HEK293 (cell line): ENCODE measurements around the gene RORC.

Experiments
- CTCF ChIA-PET: fragments of 350-600 bp; formaldehyde crosslinking; extraction: SDS; loops from one replicate; lab custom pipeline; 2021; ENCODE audit warnings: antibody characterized with exemption; lab: Yijun Ruan, JAX
- POLR2A ChIA-PET: fragments of 300-600 bp; formaldehyde crosslinking; extraction: SDS; loops from one replicate; lab custom pipeline; 2020; ENCODE audit warnings: antibody characterized with exemption, inconsistent platforms; lab: Yijun Ruan, JAX
- H3K27ac ChIP-seq: fragments of 200-500 bp; sonication (Bioruptor generic); 2 replicates; pipeline ENCODE4 v1.5.1; 2014; ENCODE audit warnings: low read depth, low read length, control low read depth, inconsistent platforms; ENCODE audit errors: extremely low read depth
- H3K36me3 ChIP-seq, 2 experiments: fragments of 200-500 bp in 1 of 2; sonication (Bioruptor generic) in 1 of 2; 1 replicate in 1 of 2; 2 replicates in 1 of 2; pipeline ENCODE4 v1.5.1; 2014 to 2017; ENCODE audit warnings: inconsistent platforms in 2 of 2, low read length in 2 of 2; ENCODE audit not compliant: control insufficient read depth in 2 of 2, insufficient read depth in 1 of 2
- H3K4me1 ChIP-seq: fragments of 200-500 bp; sonication (Bioruptor generic); 2 replicates; pipeline ENCODE4 v1.5.1; 2014; ENCODE audit warnings: mild to moderate bottlenecking, low read length, inconsistent platforms; ENCODE audit not compliant: control insufficient read depth, insufficient read depth
- H3K4me3 ChIP-seq: 2 replicates; pipeline ENCODE4 v1.5.1; 2011; ENCODE audit warnings: low read depth, mild to moderate bottlenecking, control low read depth, low read length, moderate library complexity
- H3K9me3 ChIP-seq: fragments of 200-500 bp; sonication (Bioruptor generic); 2 replicates; pipeline ENCODE4 v1.5.1; 2014; ENCODE audit warnings: low read depth, low read length, inconsistent platforms; ENCODE audit not compliant: control insufficient read depth, insufficient read depth
- BCL11A ChIP-seq: fragments of 450-650 bp; formaldehyde crosslinking; IDR thresholded peaks from 2 replicates; pipeline ENCODE4 v1.5.1; 2016; ENCODE audit warnings: low read depth, missing biosample characterization, missing genetic modification characterization
- HOXD13 ChIP-seq: sonication (generic); formaldehyde crosslinking; IDR thresholded peaks from 2 replicates; pipeline ENCODE4 v1.8.0; 2022; ENCODE audit warnings: missing genetic modification reagents, borderline replicate concordance
- SCRT1 ChIP-seq: fragments of 450-650 bp; formaldehyde crosslinking; IDR thresholded peaks from 2 replicates; pipeline ENCODE4 v1.5.1; 2016; ENCODE audit warnings: missing biosample characterization, missing genetic modification characterization, borderline replicate concordance
- SCRT2 ChIP-seq: fragments of 450-650 bp; formaldehyde crosslinking; IDR thresholded peaks from 2 replicates; pipeline ENCODE4 v1.5.1; 2016; ENCODE audit warnings: missing biosample characterization, missing genetic modification characterization
- SETDB1 ChIP-seq: IDR thresholded peaks from one replicate; pipeline ENCODE4 v1.6.1; 2017; ENCODE audit warnings: mild to moderate bottlenecking, low read length, moderate library complexity, mixed read lengths; ENCODE audit not compliant: insufficient read length
- YY2 ChIP-seq: fragments of 450-650 bp; formaldehyde crosslinking; IDR thresholded peaks from 2 replicates; pipeline ENCODE4 v1.5.1; 2016; ENCODE audit warnings: missing biosample characterization, missing genetic modification characterization
- ZIC2 ChIP-seq: fragments of 450-650 bp; formaldehyde crosslinking; IDR thresholded peaks from 2 replicates; pipeline ENCODE4 v1.5.1; 2016; ENCODE audit warnings: missing biosample characterization, missing genetic modification characterization
- ZNF202 ChIP-seq: fragments of 450-650 bp; formaldehyde crosslinking; IDR thresholded peaks from 2 replicates; pipeline ENCODE4 v1.5.1; 2016; ENCODE audit warnings: missing biosample characterization, missing genetic modification characterization, borderline replicate concordance
- ZNF239 ChIP-seq: fragments of 450-650 bp; formaldehyde crosslinking; IDR thresholded peaks from 2 replicates; pipeline ENCODE4 v1.5.1; 2016; ENCODE audit warnings: missing biosample characterization, missing genetic modification characterization
- ZNF341 ChIP-seq: fragments of 450-650 bp; formaldehyde crosslinking; IDR thresholded peaks from 2 replicates; pipeline ENCODE4; 2016; ENCODE audit warnings: low read depth, missing biosample characterization, missing genetic modification characterization
- ZNF391 ChIP-seq: fragments of 450-650 bp; formaldehyde crosslinking; IDR thresholded peaks from 2 replicates; pipeline ENCODE4 v1.5.1; 2016; ENCODE audit warnings: low read depth, missing biosample characterization, missing genetic modification characterization, borderline replicate concordance
- ZNF585B ChIP-seq: fragments of 450-650 bp; formaldehyde crosslinking; IDR thresholded peaks from 2 replicates; pipeline ENCODE4 v1.5.1; 2016; ENCODE audit warnings: missing biosample characterization, missing genetic modification characterization
- ZNF610 ChIP-seq: fragments of 450-650 bp; formaldehyde crosslinking; IDR thresholded peaks from 2 replicates; pipeline ENCODE4 v1.5.1; 2016; ENCODE audit warnings: missing biosample characterization, missing genetic modification characterization, borderline replicate concordance
- ZNF624 ChIP-seq: fragments of 450-650 bp; formaldehyde crosslinking; IDR thresholded peaks from 2 replicates; pipeline ENCODE4 v1.5.1; 2017; ENCODE audit warnings: missing biosample characterization, missing genetic modification characterization
- ZNF660 ChIP-seq: fragments of 450-650 bp; IDR thresholded peaks from 2 replicates; pipeline ENCODE4 v1.5.1; 2018; ENCODE audit warnings: missing biosample characterization, mild to moderate bottlenecking, missing genetic modification characterization
- TF ChIP-seq, protein P1 (sequence below): fragments of 450-650 bp; formaldehyde crosslinking; IDR thresholded peaks from 2 replicates; pipeline ENCODE4 v1.5.1; 2016; ENCODE audit warnings: missing biosample characterization, missing genetic modification characterization
- TF ChIP-seq, protein P2 (sequence below): fragments of 450-650 bp; IDR thresholded peaks from 2 replicates; pipeline ENCODE4 v1.5.1; 2018; ENCODE audit warnings: missing biosample characterization, mild to moderate bottlenecking, missing genetic modification characterization
- TF ChIP-seq, protein P3 (sequence below): fragments of 450-650 bp; formaldehyde crosslinking; IDR thresholded peaks from 2 replicates; pipeline ENCODE4 v1.5.1; 2016; ENCODE audit warnings: missing biosample characterization, missing genetic modification characterization

The RORC gene

DNA sequence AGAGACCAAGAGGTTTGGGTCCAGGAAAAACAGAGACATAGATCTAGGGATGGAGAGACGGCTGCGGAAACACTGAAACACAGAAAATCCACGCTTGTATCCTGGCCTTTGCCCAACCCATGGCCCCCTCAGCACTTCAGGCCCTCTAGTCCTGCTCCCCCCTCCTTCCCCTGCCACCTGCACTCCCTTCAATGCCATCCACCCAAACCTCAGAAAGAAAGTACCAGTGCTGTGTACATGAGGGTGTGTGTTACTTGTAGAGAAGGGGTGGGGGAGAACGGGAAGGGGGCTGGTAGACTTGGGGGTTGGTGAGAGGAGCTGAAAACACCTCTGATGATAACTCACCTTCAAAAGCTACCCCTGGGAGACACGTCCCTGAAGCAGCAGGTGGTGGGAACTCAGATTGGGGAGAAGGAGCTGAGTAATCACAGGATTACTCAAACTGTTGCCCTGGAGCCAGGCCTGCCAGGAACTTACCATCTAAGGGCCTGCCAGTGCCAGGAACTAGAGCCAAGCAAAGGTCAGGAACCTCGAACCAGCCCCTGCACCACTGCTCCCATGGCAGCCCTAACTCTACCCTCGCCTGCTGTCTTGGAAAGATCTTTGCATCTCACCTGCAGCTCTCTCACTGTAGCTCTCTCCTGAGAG, 11.5 kb downstream of the RORC start:
- Histone ChIP-seq H3K36me3 (no peaks in the 10 kb centered on the region), H3K27ac (no peak overlapping the region), H3K4me3 (no peak overlapping the region), H3K4me1 (no peaks in the 10 kb centered on the region), H3K9me3 (no peaks in the 10 kb centered on the region)
- no peak for TF ChIP-seq HOXD13 (CRISPR knock-in tag)
- peak; percentile 62 for TF ChIP-seq SCRT2 (tag by site-specific recombination)
- POLR2A ChIA-PET, result no interaction called here
- CTCF ChIA-PET, result interaction anchor here (0.6 to 2.0 kb wide), 4 partner anchors 16 to 190 kb away, joined by 4 to 10 read pairs (median 5); no protein-coding TSS in a partner anchor

DNA sequence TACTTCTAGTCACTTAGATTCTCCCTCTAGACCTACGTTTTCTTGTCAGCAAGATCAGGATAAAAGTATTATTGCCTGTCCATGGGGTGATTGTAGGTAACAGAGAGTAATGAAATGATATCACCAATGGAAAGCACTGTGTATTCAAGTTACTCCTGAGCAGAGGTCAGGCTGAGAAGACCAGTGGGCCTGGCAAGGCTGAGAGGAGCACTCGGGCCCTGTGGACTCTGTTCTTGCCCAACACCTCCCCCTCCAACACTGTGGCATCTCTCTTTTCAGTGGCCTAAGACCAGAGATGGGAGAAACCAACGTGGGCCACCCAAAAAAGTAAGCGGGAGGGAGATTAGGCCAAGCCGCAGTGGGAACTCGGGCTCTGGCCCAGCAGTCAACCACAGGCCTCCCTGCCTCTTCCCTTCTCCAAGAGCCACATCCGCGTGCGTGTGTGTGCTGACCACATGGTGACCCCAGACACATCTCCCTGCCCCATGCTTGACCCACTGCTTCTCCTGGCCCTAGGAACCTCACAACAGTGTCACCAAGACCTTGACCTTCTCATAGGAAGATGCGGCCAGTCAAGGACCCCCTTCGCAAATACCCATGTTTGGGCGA, 12.3 kb downstream of the RORC start:
- POLR2A ChIA-PET, result no interaction called here
- Histone ChIP-seq H3K36me3 (no peaks in the 10 kb centered on the region), H3K4me3 (no peak overlapping the region), H3K9me3 (no peaks in the 10 kb centered on the region), H3K27ac (no peak overlapping the region), H3K4me1 (no peaks in the 10 kb centered on the region)
- CTCF ChIA-PET, result interaction anchor here (0.6 to 0.7 kb wide), 2 partner anchors 40 to 170 kb away, joined by 4 read pairs; no protein-coding TSS in a partner anchor
- TF ChIP-seq ZNF610 (tag by site-specific recombination), result no peak
- no peak for TF ChIP-seq SETDB1
- TF ChIP-seq ZNF341, result no peak
- TF ChIP-seq, protein P1, sequence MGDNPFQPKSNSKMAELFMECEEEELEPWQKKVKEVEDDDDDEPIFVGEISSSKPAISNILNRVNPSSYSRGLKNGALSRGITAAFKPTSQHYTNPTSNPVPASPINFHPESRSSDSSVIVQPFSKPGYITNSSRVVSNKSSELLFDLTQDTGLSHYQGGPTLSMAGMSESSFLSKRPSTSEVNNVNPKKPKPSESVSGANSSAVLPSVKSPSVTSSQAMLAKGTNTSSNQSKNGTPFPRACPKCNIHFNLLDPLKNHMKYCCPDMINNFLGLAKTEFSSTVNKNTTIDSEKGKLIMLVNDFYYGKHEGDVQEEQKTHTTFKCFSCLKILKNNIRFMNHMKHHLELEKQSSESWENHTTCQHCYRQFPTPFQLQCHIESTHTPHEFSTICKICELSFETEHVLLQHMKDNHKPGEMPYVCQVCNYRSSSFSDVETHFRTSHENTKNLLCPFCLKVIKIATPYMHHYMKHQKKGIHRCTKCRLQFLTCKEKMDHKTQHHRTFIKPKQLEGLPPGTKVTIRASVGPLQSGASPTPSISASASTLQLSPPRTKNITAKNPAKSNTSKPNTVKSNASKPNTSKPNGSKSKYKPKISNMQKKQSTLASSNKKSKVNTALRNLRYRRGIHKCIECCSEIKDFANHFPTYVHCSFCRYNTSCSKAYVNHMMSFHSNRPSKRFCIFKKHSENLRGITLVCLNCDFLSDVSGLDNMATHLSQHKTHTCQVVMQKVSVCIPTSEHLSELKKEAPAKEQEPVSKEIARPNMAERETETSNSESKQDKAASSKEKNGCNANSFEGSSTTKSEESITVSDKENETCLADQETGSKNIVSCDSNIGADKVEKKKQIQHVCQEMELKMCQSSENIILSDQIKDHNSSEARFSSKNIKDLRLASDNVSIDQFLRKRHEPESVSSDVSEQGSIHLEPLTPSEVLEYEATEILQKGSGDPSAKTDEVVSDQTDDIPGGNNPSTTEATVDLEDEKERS (tag by site-specific recombination), result no peak
- TF ChIP-seq YY2 (tag by site-specific recombination), result no peak
- TF ChIP-seq ZNF660, result no peak
- TF ChIP-seq ZNF239 (tag by site-specific recombination), result no peak
- TF ChIP-seq ZIC2, result no peak
- no peak for TF ChIP-seq ZNF585B
- TF ChIP-seq ZNF391 (tag by site-specific recombination), result no peak
- TF ChIP-seq, protein P2, sequence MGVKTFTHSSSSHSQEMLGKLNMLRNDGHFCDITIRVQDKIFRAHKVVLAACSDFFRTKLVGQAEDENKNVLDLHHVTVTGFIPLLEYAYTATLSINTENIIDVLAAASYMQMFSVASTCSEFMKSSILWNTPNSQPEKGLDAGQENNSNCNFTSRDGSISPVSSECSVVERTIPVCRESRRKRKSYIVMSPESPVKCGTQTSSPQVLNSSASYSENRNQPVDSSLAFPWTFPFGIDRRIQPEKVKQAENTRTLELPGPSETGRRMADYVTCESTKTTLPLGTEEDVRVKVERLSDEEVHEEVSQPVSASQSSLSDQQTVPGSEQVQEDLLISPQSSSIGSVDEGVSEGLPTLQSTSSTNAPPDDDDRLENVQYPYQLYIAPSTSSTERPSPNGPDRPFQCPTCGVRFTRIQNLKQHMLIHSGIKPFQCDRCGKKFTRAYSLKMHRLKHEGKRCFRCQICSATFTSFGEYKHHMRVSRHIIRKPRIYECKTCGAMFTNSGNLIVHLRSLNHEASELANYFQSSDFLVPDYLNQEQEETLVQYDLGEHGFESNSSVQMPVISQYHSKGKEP (tag by site-specific recombination), result no peak
- TF ChIP-seq ZNF624, result no peak
- no peak for TF ChIP-seq BCL11A (tag by site-specific recombination)
- no peak for TF ChIP-seq ZNF202 (tag by site-specific recombination)
- TF ChIP-seq SCRT1 (tag by site-specific recombination), result no peak
- TF ChIP-seq, protein P3, sequence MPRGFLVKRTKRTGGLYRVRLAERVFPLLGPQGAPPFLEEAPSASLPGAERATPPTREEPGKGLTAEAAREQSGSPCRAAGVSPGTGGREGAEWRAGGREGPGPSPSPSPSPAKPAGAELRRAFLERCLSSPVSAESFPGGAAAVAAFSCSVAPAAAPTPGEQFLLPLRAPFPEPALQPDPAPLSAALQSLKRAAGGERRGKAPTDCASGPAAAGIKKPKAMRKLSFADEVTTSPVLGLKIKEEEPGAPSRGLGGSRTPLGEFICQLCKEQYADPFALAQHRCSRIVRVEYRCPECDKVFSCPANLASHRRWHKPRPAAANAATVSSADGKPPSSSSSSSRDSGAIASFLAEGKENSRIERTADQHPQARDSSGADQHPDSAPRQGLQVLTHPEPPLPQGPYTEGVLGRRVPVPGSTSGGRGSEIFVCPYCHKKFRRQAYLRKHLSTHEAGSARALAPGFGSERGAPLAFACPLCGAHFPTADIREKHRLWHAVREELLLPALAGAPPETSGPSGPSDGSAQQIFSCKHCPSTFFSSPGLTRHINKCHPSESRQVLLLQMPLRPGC (tag by site-specific recombination), result no peak
